Measurements from ENCODE around the gene PRKCI.

DNA sequence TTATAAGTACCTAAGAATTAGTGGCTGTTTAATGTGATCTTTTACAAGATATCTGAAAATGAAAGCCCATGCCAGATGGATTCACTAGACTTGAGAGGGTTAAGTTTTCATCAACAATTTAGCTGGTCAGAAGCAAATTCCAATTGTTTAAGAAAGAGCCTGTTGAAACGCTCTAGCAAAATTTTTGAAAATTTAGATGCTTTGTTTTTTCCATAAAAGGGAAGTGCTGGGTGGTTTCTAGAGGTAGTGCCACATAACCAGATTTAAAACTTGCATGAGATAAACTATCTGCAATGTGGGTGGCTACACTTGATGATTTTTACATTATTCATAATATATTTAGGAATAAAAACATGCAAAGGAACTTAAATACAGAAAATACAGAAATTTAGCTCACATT is 86.8 kb downstream of the PRKCI start:
- TF ChIP-seq, protein P1, sequence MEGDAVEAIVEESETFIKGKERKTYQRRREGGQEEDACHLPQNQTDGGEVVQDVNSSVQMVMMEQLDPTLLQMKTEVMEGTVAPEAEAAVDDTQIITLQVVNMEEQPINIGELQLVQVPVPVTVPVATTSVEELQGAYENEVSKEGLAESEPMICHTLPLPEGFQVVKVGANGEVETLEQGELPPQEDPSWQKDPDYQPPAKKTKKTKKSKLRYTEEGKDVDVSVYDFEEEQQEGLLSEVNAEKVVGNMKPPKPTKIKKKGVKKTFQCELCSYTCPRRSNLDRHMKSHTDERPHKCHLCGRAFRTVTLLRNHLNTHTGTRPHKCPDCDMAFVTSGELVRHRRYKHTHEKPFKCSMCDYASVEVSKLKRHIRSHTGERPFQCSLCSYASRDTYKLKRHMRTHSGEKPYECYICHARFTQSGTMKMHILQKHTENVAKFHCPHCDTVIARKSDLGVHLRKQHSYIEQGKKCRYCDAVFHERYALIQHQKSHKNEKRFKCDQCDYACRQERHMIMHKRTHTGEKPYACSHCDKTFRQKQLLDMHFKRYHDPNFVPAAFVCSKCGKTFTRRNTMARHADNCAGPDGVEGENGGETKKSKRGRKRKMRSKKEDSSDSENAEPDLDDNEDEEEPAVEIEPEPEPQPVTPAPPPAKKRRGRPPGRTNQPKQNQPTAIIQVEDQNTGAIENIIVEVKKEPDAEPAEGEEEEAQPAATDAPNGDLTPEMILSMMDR (IDR thresholded peaks at IDR 0.05; ENCODE audit: low read length): no peak
- no peak for TF ChIP-seq EZH2 (optimal IDR thresholded peaks at IDR 0.05; ENCODE audit: low read depth, low read length)
- no peak for TF ChIP-seq EZH2phosphoT487 (IDR thresholded peaks at IDR 0.05; ENCODE audit: low read length)
